ENCODE data around the gene RASGRP2. TPM values are rescaled to one million over a fixed set of nuclear protein-coding genes. Genes with fewer than 3 reads are reported as not detected.

RASGRP2 gene
- total RNA-seq, 4 donors from 2014 or later = 32.8 to 72.8 (median 34.9) TPM

DNA sequence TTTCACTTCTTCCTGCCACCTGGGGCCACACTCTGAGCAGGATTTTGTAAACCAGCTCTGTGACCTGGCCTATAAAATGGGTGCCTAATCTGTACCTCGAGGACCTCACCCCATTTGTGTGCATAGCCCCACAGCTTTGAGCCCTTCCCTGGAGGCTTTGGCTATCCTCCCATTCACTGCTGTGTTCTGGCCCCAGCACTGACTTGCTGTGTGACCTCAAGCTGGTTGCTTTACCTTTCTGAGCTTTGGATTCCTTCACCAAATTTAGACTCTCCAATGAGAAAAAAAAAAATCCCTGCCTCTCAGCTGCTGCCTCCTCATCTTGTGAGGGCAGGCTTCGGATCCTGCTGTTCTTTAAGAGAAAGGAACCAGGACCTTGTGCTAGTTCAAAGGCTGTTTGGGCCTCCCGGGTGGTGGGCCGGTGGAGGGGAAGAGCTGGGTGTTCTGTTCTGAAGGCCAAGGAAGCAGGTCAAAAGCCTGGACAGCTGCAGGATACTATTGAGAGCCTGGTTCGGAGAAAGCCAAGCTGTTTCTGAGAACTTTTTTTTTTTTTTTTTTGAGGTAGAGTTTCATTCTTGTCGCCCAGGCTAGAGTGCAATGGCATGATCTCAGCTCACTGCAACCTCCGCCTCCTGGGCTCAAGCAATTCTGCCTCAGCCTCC, 16.9 kb upstream of the RASGRP2 start:
- peaks cover 63 to 85% (median 83%) of the 10 kb centered on the region in 4 donors for H3K4me1 ChIP-seq
- intact Hi-C loops (cut with DNase I) = no loop called here
- DNase-seq (ENCODE audit: extremely low spot score) = no peak
- peaks cover 15 to 40% (median 35%) of the 10 kb centered on the region in 4 donors for H3K36me3 ChIP-seq
- H3K4me3 ChIP-seq = no peak overlapping the region
- H3K27me3 ChIP-seq = no peaks in the 10 kb centered on the region
- TF ChIP-seq, protein P1, sequence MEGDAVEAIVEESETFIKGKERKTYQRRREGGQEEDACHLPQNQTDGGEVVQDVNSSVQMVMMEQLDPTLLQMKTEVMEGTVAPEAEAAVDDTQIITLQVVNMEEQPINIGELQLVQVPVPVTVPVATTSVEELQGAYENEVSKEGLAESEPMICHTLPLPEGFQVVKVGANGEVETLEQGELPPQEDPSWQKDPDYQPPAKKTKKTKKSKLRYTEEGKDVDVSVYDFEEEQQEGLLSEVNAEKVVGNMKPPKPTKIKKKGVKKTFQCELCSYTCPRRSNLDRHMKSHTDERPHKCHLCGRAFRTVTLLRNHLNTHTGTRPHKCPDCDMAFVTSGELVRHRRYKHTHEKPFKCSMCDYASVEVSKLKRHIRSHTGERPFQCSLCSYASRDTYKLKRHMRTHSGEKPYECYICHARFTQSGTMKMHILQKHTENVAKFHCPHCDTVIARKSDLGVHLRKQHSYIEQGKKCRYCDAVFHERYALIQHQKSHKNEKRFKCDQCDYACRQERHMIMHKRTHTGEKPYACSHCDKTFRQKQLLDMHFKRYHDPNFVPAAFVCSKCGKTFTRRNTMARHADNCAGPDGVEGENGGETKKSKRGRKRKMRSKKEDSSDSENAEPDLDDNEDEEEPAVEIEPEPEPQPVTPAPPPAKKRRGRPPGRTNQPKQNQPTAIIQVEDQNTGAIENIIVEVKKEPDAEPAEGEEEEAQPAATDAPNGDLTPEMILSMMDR (IDR thresholded peaks at IDR 0.05) = no peak
- TF ChIP-seq POLR2AphosphoS5 (IDR thresholded peaks at IDR 0.05) (no peak), POLR2A (IDR thresholded peaks at IDR 0.05; ENCODE audit: low read depth) (no peak), EP300 (IDR thresholded peaks at IDR 0.05) (no peak)
- no peaks in the 10 kb centered on the region for H3K9me3 ChIP-seq
- peak overlapping the region; percentile 86 to 92 (median 88) for H3K27ac ChIP-seq (replicated peaks in 1 of 4)
- 41% methylated on average over 7 of the region's 7 CpGs for WGBS

DNA sequence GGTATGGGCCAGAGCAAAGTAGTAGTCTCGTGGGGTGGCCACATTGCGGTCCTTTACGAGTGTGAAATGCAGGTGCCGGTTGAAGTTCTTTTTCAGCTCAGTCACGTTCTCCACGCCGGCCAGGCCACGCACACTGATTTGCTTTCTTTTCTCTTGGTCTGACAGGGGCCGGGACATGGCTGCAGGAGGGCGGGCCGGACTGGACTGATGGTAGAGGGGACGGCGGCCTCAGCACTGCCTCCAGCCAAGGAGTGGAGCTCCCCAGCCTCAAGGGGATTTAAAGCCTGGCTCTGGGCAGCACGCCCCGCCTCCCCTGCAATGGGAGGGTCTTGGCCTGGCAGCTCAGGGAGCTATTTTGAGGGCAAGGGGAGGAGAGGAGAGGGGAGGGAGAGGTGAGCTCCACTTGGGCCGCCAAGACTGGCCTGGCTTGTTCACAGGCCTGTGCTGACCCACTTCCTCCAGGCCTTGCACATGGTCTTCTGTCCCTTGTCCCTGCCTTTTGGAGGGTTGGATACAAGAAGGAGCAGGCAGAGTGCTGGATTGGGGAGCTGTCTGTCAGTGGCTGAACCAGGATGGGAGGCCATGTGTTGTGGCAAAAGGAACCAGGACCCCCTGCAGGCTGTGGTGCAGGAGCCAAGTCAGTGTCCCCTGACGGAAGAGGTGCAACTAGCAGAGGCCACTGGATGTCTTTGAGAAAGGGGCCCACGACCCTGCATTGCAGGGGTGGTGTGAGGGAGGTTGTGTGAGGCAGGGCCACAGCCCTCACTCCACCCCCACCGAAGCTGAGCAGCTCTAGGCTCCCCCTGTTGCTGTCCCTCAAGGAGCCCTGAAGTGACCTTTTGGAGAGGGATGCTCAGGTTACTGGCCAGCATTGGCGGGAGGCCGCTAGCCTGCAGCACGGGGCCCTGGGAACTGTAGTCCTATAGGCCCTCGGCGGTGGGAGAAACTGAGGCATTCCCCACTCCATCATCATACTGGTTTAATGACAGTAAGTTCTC, 16.1 kb upstream of the RASGRP2 start, which contains the start of gene PYGM:
TSS of gene PYGM (minus strand) at position 253 of the 998 bp plus-strand sequence. CDS start at position 177, 76 bp downstream.
- Histone ChIP-seq H3K27ac (replicated peaks in 1 of 4) (peak within 1 kb of the TSS; percentile 86 to 92 (median 88)), H3K27me3 (no peaks in the 10 kb centered on the region), H3K4me1 (peaks cover 60 to 76% (median 74%) of the 10 kb centered on the region in 4 donors), H3K4me3 (peak within 1 kb of the TSS; percentile 39 to 51 (median 50)), H3K36me3 (peaks cover 6 to 31% (median 26%) of the 10 kb centered on the region in 4 donors), H3K9me3 (no peaks in the 10 kb centered on the region)
- intact Hi-C loops (cut with DNase I) = no loop called here
- TF ChIP-seq, protein P1 (IDR thresholded peaks at IDR 0.05) = no peak
- TF ChIP-seq POLR2A (IDR thresholded peaks at IDR 0.05; ENCODE audit: low read depth) = no peak
- TF ChIP-seq EP300 (IDR thresholded peaks at IDR 0.05) = no peak
- peak; percentile 75 to 84 for TF ChIP-seq POLR2AphosphoS5 (IDR thresholded peaks at IDR 0.05)
- no peak for DNase-seq (ENCODE audit: extremely low spot score)
- 28% methylated on average over 8 of the region's 24 CpGs for WGBS

DNA sequence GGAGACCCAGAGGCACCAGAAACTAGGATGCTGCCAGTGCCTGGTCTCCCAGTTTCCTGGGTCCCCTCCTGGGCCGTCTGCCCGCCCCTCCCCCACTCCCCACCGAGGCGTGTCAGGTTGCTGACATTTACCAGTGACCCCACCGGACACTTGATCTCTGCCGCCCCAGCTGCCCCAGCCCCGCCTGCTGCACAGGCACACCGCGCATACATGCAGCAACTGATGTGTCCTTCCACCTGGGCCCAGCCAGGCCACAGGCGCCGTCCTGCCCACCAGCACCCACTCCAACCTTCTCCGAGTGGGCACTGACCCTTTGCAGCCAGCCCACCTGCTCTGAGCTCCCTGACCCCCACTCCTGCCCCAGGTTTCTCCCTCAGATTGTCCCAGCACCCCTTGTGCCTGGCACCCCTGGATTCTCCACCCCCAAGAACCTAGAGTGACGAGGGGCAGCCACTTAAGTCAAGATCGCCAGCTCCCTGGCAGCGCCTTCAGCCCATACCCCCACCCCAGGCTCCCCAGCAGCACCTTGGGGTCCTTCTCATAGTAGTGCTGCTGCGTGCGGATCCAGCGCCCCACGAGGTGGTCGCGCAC, 15.3 kb upstream of the RASGRP2 start:
- intact Hi-C loops (cut with DNase I) = no loop called here
- no peak for DNase-seq (ENCODE audit: extremely low spot score)
- peak overlapping the region; percentile 86 to 92 (median 88) for H3K27ac ChIP-seq (replicated peaks in 1 of 4)
- no peaks in the 10 kb centered on the region for H3K27me3 ChIP-seq
- H3K9me3 ChIP-seq = no peaks in the 10 kb centered on the region
- peaks cover 52 to 68% (median 66%) of the 10 kb centered on the region in 4 donors for H3K4me1 ChIP-seq
- peak overlapping the region; percentile 39 to 51 (median 50) for H3K4me3 ChIP-seq
- 31% methylated on average over 12 of the region's 21 CpGs for WGBS
- H3K36me3 ChIP-seq = peaks cover 0 to 29% (median 20%) of the 10 kb centered on the region in 4 donors
- no peak for TF ChIP-seq EP300 (IDR thresholded peaks at IDR 0.05)

DNA sequence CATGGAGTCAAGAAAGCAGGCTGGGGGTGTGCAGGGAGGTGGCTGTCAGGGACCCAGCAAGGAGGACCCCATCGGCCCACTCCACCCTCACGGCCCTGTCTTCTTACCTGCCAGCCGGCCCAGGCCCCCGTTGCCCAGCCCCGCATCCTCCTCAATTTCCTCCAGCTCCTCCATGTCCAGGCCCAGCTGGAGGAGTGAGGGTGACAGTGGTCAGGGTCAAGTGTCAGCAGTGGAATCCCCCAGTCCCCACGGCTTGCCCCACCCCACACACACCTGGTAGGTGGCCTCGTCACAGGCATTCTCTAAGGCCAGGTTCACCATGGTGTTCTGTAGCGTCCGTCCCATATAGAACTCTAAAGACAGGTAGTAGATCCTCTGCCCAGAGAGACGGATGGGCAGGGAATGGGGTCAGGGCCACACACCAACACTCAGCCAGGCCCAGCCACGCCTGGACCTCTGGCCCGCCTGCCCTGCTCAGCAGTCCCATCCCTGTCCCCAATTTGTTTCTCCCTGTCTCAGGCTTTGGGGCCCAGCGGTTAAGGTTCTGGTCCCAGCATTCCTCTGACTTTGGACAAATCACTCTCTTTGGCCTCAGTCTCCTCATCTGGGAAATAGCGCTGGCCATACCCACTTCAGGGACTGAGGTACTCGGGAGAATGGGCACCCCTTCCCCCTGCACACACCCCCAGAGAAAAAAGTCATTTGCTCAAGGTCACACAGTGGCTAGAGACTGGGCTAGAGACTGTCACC, 14.6 kb upstream of the RASGRP2 start:
- Histone ChIP-seq H3K4me3 (peak overlapping the region; percentile 39 to 51 (median 50)), H3K36me3 (peaks cover 0 to 29% (median 20%) of the 10 kb centered on the region in 4 donors), H3K27me3 (no peaks in the 10 kb centered on the region), H3K27ac (replicated peaks in 1 of 4) (peak overlapping the region; percentile 86 to 92 (median 88)), H3K9me3 (no peaks in the 10 kb centered on the region), H3K4me1 (peaks cover 45 to 61% (median 59%) of the 10 kb centered on the region in 4 donors)
- WGBS = 87% methylated on average over 14 of the region's 15 CpGs
- intact Hi-C loops (cut with DNase I) = no loop called here
- no peak for TF ChIP-seq POLR2A (IDR thresholded peaks at IDR 0.05; ENCODE audit: low read depth)
- no peak for TF ChIP-seq EP300 (IDR thresholded peaks at IDR 0.05)
- TF ChIP-seq, protein P1 (IDR thresholded peaks at IDR 0.05) = no peak
- no peak for TF ChIP-seq POLR2AphosphoS5 (IDR thresholded peaks at IDR 0.05)
- no peak for DNase-seq (ENCODE audit: extremely low spot score)

All from esophagus muscularis mucosa (tissue), 4 donors.